ENCODE measurements around the gene POC1A. TPM values are rescaled to one million over a fixed set of nuclear protein-coding genes. Genes with fewer than 3 reads are reported as not detected.
A peak's percentile ranks its signal among the peaks of the same experiment; 100 is the strongest.

POC1A gene
- total RNA-seq, 2 experiments from 2014 or later, result 31.7 to 32.3 TPM

- Mint-ChIP-seq H3K4me1 (ENCODE audit: low read depth) (peaks cover 16% of the 10 kb centered on the region), H3K27ac (no peak overlapping the region), H3K36me3 (ENCODE audit: low read depth) (peaks cover 28% of the 10 kb centered on the region), H3K9me3 (ENCODE audit: insufficient read depth) (no peaks in the 10 kb centered on the region), H3K27me3 (ENCODE audit: low read depth) (no peaks in the 10 kb centered on the region), H3K4me3 (no peak overlapping the region)
- CTCF ChIA-PET, result interaction anchor here (0.8 to 1.6 kb wide), 2 partner anchors 138 kb away, joined by 4 to 6 read pairs; no protein-coding TSS in a partner anchor
- POLR2A ChIA-PET, result no interaction called here
- no peak for DNase-seq
- ATAC-seq, result no peak
These were observed 14.2 kb downstream of the POC1A start for GRCh38 chr3:52140000-52140399.

- ATAC-seq (no peak), DNase-seq (no peak)
- H3K4me1 Mint-ChIP-seq (ENCODE audit: low read depth), result peaks cover 12% of the 10 kb centered on the region
- ChIA-PET CTCF (no interaction called here), POLR2A (no interaction called here)
- H3K27ac Mint-ChIP-seq, result no peak overlapping the region
- no peaks in the 10 kb centered on the region for H3K27me3 Mint-ChIP-seq (ENCODE audit: low read depth)
- H3K9me3 Mint-ChIP-seq (ENCODE audit: insufficient read depth), result no peaks in the 10 kb centered on the region
- no peak overlapping the region for H3K4me3 Mint-ChIP-seq
- H3K36me3 Mint-ChIP-seq (ENCODE audit: low read depth), result peaks cover 21% of the 10 kb centered on the region
These were observed 16.9 kb downstream of the POC1A start for GRCh38 chr3:52137311-52137710.

- POLR2A ChIA-PET, result no interaction called here
- H3K4me1 Mint-ChIP-seq (ENCODE audit: low read depth), result peaks cover 14% of the 10 kb centered on the region
- CTCF ChIA-PET, result interaction anchor here (1.0 to 1.3 kb wide), 2 partner anchors 8 to 17 kb away, joined by 3 read pairs; no protein-coding TSS in a partner anchor
These were observed 17.7 kb downstream of the POC1A start for GRCh38 chr3:52136513-52136912.

GRCh38 chr3:52135332-52135731 is 18.9 kb downstream of the POC1A start:
- CTCF ChIA-PET, result interaction anchor here (1.2 to 1.3 kb wide), 2 partner anchors 9 to 134 kb away, joined by 3 to 7 read pairs; no protein-coding TSS in a partner anchor
- H3K9me3 Mint-ChIP-seq (ENCODE audit: insufficient read depth), result no peaks in the 10 kb centered on the region
- peaks cover 21% of the 10 kb centered on the region for H3K36me3 Mint-ChIP-seq (ENCODE audit: low read depth)
- H3K4me3 Mint-ChIP-seq, result no peak overlapping the region
- no peak for ATAC-seq
- peaks cover 18% of the 10 kb centered on the region for H3K4me1 Mint-ChIP-seq (ENCODE audit: low read depth)
- no peak for DNase-seq
- no peak overlapping the region for H3K27ac Mint-ChIP-seq
- POLR2A ChIA-PET, result no interaction called here
- no peaks in the 10 kb centered on the region for H3K27me3 Mint-ChIP-seq (ENCODE audit: low read depth)

More at GRCh38 chr3:52136513-52136912, 17.7 kb downstream of the POC1A start:
- Mint-ChIP-seq H3K4me3 (no peak overlapping the region), H3K27me3 (ENCODE audit: low read depth) (no peaks in the 10 kb centered on the region), H3K27ac (no peak overlapping the region), H3K9me3 (ENCODE audit: insufficient read depth) (no peaks in the 10 kb centered on the region), H3K36me3 (ENCODE audit: low read depth) (peaks cover 21% of the 10 kb centered on the region)
- no peak for DNase-seq
- ATAC-seq, result no peak

- CTCF ChIA-PET, result interaction anchor here (1.0 to 1.2 kb wide), 2 partner anchors 10 to 133 kb away, joined by 3 to 7 read pairs; no protein-coding TSS in a partner anchor
- Mint-ChIP-seq H3K9me3 (ENCODE audit: insufficient read depth) (no peaks in the 10 kb centered on the region), H3K27ac (peak overlapping the region; percentile 28), H3K4me3 (no peak overlapping the region), H3K27me3 (ENCODE audit: low read depth) (no peaks in the 10 kb centered on the region), H3K36me3 (ENCODE audit: low read depth) (peaks cover 24% of the 10 kb centered on the region), H3K4me1 (ENCODE audit: low read depth) (peaks cover 18% of the 10 kb centered on the region)
- DNase-seq, result no peak
- no peak for ATAC-seq
- POLR2A ChIA-PET, result no interaction called here
These were observed 19.5 kb downstream of the POC1A start for GRCh38 chr3:52134761-52135160.

GRCh38 chr3:52132930-52133329 is 21.3 kb downstream of the POC1A start:
- ATAC-seq (no peak), DNase-seq (no peak)
- ChIA-PET CTCF (interaction anchor here (1.0 kb wide), 1 partner anchor 10 kb away, joined by 4 read pairs; no protein-coding TSS in a partner anchor), POLR2A (no interaction called here)
- H3K36me3 Mint-ChIP-seq (ENCODE audit: low read depth), result peaks cover 16% of the 10 kb centered on the region
- H3K27ac Mint-ChIP-seq, result no peak overlapping the region
- H3K4me1 Mint-ChIP-seq (ENCODE audit: low read depth), result peaks cover 15% of the 10 kb centered on the region
- H3K4me3 Mint-ChIP-seq, result no peak overlapping the region
- H3K9me3 Mint-ChIP-seq (ENCODE audit: insufficient read depth), result no peaks in the 10 kb centered on the region
- H3K27me3 Mint-ChIP-seq (ENCODE audit: low read depth), result no peaks in the 10 kb centered on the region

GRCh38 chr3:52132041-52132440 is 22.2 kb downstream of the POC1A start:
- ATAC-seq, result no peak
- Mint-ChIP-seq H3K27ac (no peak overlapping the region), H3K36me3 (ENCODE audit: low read depth) (peaks cover 13% of the 10 kb centered on the region), H3K27me3 (ENCODE audit: low read depth) (no peaks in the 10 kb centered on the region), H3K4me3 (no peak overlapping the region), H3K9me3 (ENCODE audit: insufficient read depth) (no peaks in the 10 kb centered on the region), H3K4me1 (ENCODE audit: low read depth) (peaks cover 15% of the 10 kb centered on the region)
- ChIA-PET POLR2A (no interaction called here), CTCF (interaction anchor here (0.9 to 1.6 kb wide), 3 partner anchors 8 to 131 kb away, joined by 3 to 4 read pairs (median 4); no protein-coding TSS in a partner anchor)
- no peak for DNase-seq

- DNase-seq (no peak), ATAC-seq (peak; percentile 19)
- Mint-ChIP-seq H3K27me3 (ENCODE audit: low read depth) (no peaks in the 10 kb centered on the region), H3K36me3 (ENCODE audit: low read depth) (peaks cover 9% of the 10 kb centered on the region), H3K4me1 (ENCODE audit: low read depth) (peaks cover 15% of the 10 kb centered on the region), H3K4me3 (no peak overlapping the region), H3K9me3 (ENCODE audit: insufficient read depth) (no peaks in the 10 kb centered on the region), H3K27ac (no peak overlapping the region)
- ChIA-PET POLR2A (interaction anchor here (0.8 kb wide), 1 partner anchor 78 kb away, joined by 3 read pairs; no protein-coding TSS in a partner anchor), CTCF (interaction anchor here (1.2 to 1.6 kb wide), 2 partner anchors 7 to 9 kb away, joined by 4 read pairs; no protein-coding TSS in a partner anchor)
These were observed 23.1 kb downstream of the POC1A start for GRCh38 chr3:52130966-52131622.

GRCh38 chr3:52128118-52128683 is 26.0 kb downstream of the POC1A start:
- H3K4me1 Mint-ChIP-seq (ENCODE audit: low read depth), result peaks cover 8% of the 10 kb centered on the region
- H3K27ac Mint-ChIP-seq, result no peak overlapping the region
- no peak overlapping the region for H3K4me3 Mint-ChIP-seq
- peaks cover 11% of the 10 kb centered on the region for H3K36me3 Mint-ChIP-seq (ENCODE audit: low read depth)
- no peaks in the 10 kb centered on the region for H3K9me3 Mint-ChIP-seq (ENCODE audit: insufficient read depth)
- no peak for ATAC-seq
- ChIA-PET CTCF (no interaction called here), POLR2A (no interaction called here)
- H3K27me3 Mint-ChIP-seq (ENCODE audit: low read depth), result no peaks in the 10 kb centered on the region
- DNase-seq, result no peak

GRCh38 chr3:52126500-52126899 is 27.7 kb downstream of the POC1A start:
- Mint-ChIP-seq H3K27me3 (ENCODE audit: low read depth) (no peaks in the 10 kb centered on the region), H3K4me3 (no peak overlapping the region), H3K27ac (no peak overlapping the region), H3K36me3 (ENCODE audit: low read depth) (peaks cover 20% of the 10 kb centered on the region), H3K9me3 (ENCODE audit: insufficient read depth) (no peaks in the 10 kb centered on the region), H3K4me1 (ENCODE audit: low read depth) (peaks cover 18% of the 10 kb centered on the region)
- ATAC-seq (no peak), DNase-seq (no peak)
- ChIA-PET CTCF (no interaction called here), POLR2A (no interaction called here)

- H3K36me3 Mint-ChIP-seq (ENCODE audit: low read depth), result peaks cover 24% of the 10 kb centered on the region
- ChIA-PET CTCF (no interaction called here), POLR2A (no interaction called here)
- peak overlapping the region; percentile 58 for H3K27ac Mint-ChIP-seq
- H3K4me1 Mint-ChIP-seq (ENCODE audit: low read depth), result peaks cover 19% of the 10 kb centered on the region
- H3K9me3 Mint-ChIP-seq (ENCODE audit: insufficient read depth), result no peaks in the 10 kb centered on the region
- H3K4me3 Mint-ChIP-seq, result no peak overlapping the region
- no peak for DNase-seq
- no peaks in the 10 kb centered on the region for H3K27me3 Mint-ChIP-seq (ENCODE audit: low read depth)
- ATAC-seq, result no peak
These were observed 28.2 kb downstream of the POC1A start for GRCh38 chr3:52126036-52126435.

GRCh38 chr3:52124766-52125165 is 29.5 kb downstream of the POC1A start:
- Mint-ChIP-seq H3K9me3 (ENCODE audit: insufficient read depth) (no peaks in the 10 kb centered on the region), H3K27ac (no peak overlapping the region), H3K36me3 (ENCODE audit: low read depth) (peaks cover 33% of the 10 kb centered on the region), H3K4me1 (ENCODE audit: low read depth) (peaks cover 32% of the 10 kb centered on the region), H3K27me3 (ENCODE audit: low read depth) (no peaks in the 10 kb centered on the region), H3K4me3 (no peak overlapping the region)
- CTCF ChIA-PET, result interaction anchor here (5.3 kb wide), 1 partner anchor 72 kb away, joined by 56 read pairs; no protein-coding TSS in a partner anchor
- no peak for ATAC-seq
- POLR2A ChIA-PET, result no interaction called here
- no peak for DNase-seq
